IMR-90 (cell line): Measurements from ENCODE around the gene TUBB6. TPM values are rescaled to one million over a fixed set of nuclear protein-coding genes. Genes with fewer than 3 reads are reported as not detected.

ENCODE experiments used
- ATAC-seq: fragments of 200-7000 bp; cut with Tn5 transposase; 2 replicates; pipeline ENCODE4 v1.9.1; 2020; ENCODE audit warnings: low read depth, mild to moderate bottlenecking, moderate library complexity
- BruUV-seq: library from RNA; stranded (reverse); fragments of 400-500 nt; replicated peaks from 2 replicates; lab custom pipeline; 2021; lab: Mats Ljungman, UMichigan
- CTCF ChIA-PET: fragments of 300-600 bp; formaldehyde crosslinking; extraction: SDS; loops from one replicate; lab custom pipeline; 2021; ENCODE audit warnings: antibody characterized with exemption; lab: Yijun Ruan, JAX
- POLR2A ChIA-PET: fragments of 300-600 bp; sonication (Branson Sonifier 250); formaldehyde crosslinking; loops from one replicate; lab custom pipeline; 2022; ENCODE audit warnings: antibody characterized with exemption; ENCODE audit not compliant: unreplicated experiment; lab: Charles Lee
- DNase-seq: peaks from one replicate; pipeline ENCODE4 v3.0.0; 2013
- H2AFZ ChIP-seq: replicated peaks from 2 replicates; pipeline ENCODE3; 2013; ENCODE audit warnings: low read length, mild to moderate bottlenecking; ENCODE audit not compliant: poor library complexity
- H2AK5ac ChIP-seq: 2 replicates; pipeline ENCODE4 v1.6.1; 2013; ENCODE audit warnings: low read depth, low read length, inconsistent platforms
- H2AK9ac ChIP-seq: replicated peaks from 2 replicates; pipeline ENCODE3; 2013; ENCODE audit warnings: mild to moderate bottlenecking, low read depth, low read length, moderate library complexity; ENCODE audit not compliant: poor library complexity
- H2BK120ac ChIP-seq: 2 replicates; pipeline ENCODE4 v1.6.1; 2013; ENCODE audit warnings: low read depth, low read length, inconsistent platforms
- H2BK15ac ChIP-seq: 3 replicates; pipeline ENCODE4 v1.6.1; 2013; ENCODE audit warnings: low read depth, low read length, inconsistent platforms
- H2BK20ac ChIP-seq: 2 replicates; pipeline ENCODE4 v1.6.1; 2013; ENCODE audit warnings: low read depth, mild to moderate bottlenecking, inconsistent platforms, low read length, moderate library complexity
- H2BK5ac ChIP-seq: 2 replicates; pipeline ENCODE4 v1.6.1; 2013; ENCODE audit warnings: mild to moderate bottlenecking, low read depth, low read length, inconsistent platforms; ENCODE audit not compliant: poor library complexity, severe bottlenecking
- H3K14ac ChIP-seq: replicated peaks from 2 replicates; pipeline ENCODE4 v1.6.1; 2013; ENCODE audit warnings: low read depth, low read length, inconsistent platforms
- H3K18ac ChIP-seq: 2 replicates; pipeline ENCODE4 v1.6.1; 2013; ENCODE audit warnings: low read depth, low read length, control low read depth
- H3K23ac ChIP-seq: 2 replicates; pipeline ENCODE4 v1.6.1; 2013; ENCODE audit warnings: low read depth, low read length, inconsistent platforms
- H3K27ac ChIP-seq: 2 replicates; pipeline ENCODE4 v1.5.1; 2013; ENCODE audit warnings: mild to moderate bottlenecking, control low read depth, low read length; ENCODE audit not compliant: insufficient read depth
- H3K27me3 ChIP-seq: 2 replicates; pipeline ENCODE4 v1.6.1; 2013; ENCODE audit warnings: low read length; ENCODE audit not compliant: control insufficient read depth, insufficient read depth
- H3K36me3 ChIP-seq: 2 replicates; pipeline ENCODE4 v1.6.1; 2013; ENCODE audit warnings: low read length, mixed read lengths; ENCODE audit not compliant: control insufficient read depth, insufficient read depth
- H3K4ac ChIP-seq: 2 replicates; pipeline ENCODE4 v1.6.1; 2013; ENCODE audit warnings: low read depth, low read length, inconsistent platforms
- H3K4me1 ChIP-seq: 2 replicates; pipeline ENCODE4 v1.6.1; 2013; ENCODE audit warnings: low read length, mixed read lengths; ENCODE audit not compliant: control insufficient read depth, insufficient read depth
- H3K4me2 ChIP-seq: 2 replicates; pipeline ENCODE4 v1.6.1; 2013; ENCODE audit warnings: low read depth, mild to moderate bottlenecking, control low read depth, low read length, moderate library complexity
- H3K4me3 ChIP-seq: 2 replicates; pipeline ENCODE4 v1.5.1; 2013; ENCODE audit warnings: low read depth, mild to moderate bottlenecking, control low read depth, low read length, moderate library complexity; ENCODE audit not compliant: insufficient read depth
- H3K56ac ChIP-seq: 2 replicates; pipeline ENCODE4 v1.6.1; 2013; ENCODE audit warnings: low read length, inconsistent platforms; ENCODE audit not compliant: insufficient read depth; ENCODE audit errors: extremely low read depth
- H3K79me1 ChIP-seq, 2 experiments: 2 replicates each; pipeline ENCODE4 v1.6.1; 2013; ENCODE audit warnings: low read length in 2 of 2, inconsistent platforms in 1 of 2, low read depth in 1 of 2
- H3K9ac ChIP-seq: 2 replicates; pipeline ENCODE4 v1.6.1; 2013; ENCODE audit warnings: low read depth, low read length, control low read depth
- H3K9me1 ChIP-seq: 2 replicates; pipeline ENCODE4 v1.6.1; 2013; ENCODE audit warnings: low read length, inconsistent platforms; ENCODE audit not compliant: insufficient read depth
- H3K9me3 ChIP-seq: 2 replicates; pipeline ENCODE4 v1.6.1; 2013; ENCODE audit warnings: low read length; ENCODE audit not compliant: control insufficient read depth, insufficient read depth
- H4K20me1 ChIP-seq: 2 replicates; pipeline ENCODE4 v1.6.1; 2013; ENCODE audit warnings: low read length, inconsistent platforms; ENCODE audit not compliant: insufficient read depth
- H4K5ac ChIP-seq: 2 replicates; pipeline ENCODE4 v1.6.1; 2013; ENCODE audit warnings: mild to moderate bottlenecking, low read depth, low read length, control low read depth
- H4K8ac ChIP-seq, 2 experiments: 2 replicates each; pipeline ENCODE4 v1.6.1; 2013; ENCODE audit warnings: low read depth in 2 of 2, low read length in 2 of 2, control low read depth in 1 of 2, inconsistent platforms in 1 of 2
- H4K91ac ChIP-seq: 2 replicates; pipeline ENCODE4 v1.6.1; 2013; ENCODE audit warnings: low read depth, low read length, inconsistent platforms; ENCODE audit not compliant: insufficient read depth
- BHLHE40 ChIP-seq: fragments of 150-350 bp; IDR thresholded peaks from 2 replicates; pipeline ENCODE4 v1.6.1; 2016; ENCODE audit warnings: mild to moderate bottlenecking, low read depth, low read length
- CEBPB ChIP-seq: IDR thresholded peaks from 2 replicates; pipeline ENCODE4 v1.6.1; 2012; ENCODE audit warnings: low read depth, low read length, improper control_type of control experiment
- CHD1 ChIP-seq: IDR thresholded peaks from 2 replicates; pipeline ENCODE4 v1.6.1; 2012; ENCODE audit warnings: low read depth, low read length, improper control_type of control experiment
- FOS ChIP-seq: fragments of 150-350 bp; IDR thresholded peaks from 2 replicates; pipeline ENCODE4 v1.6.1; 2016; ENCODE audit warnings: low read depth, low read length
- MAFK ChIP-seq: IDR thresholded peaks from 2 replicates; pipeline ENCODE4 v1.6.1; 2012; ENCODE audit warnings: low read depth, low read length, improper control_type of control experiment
- MAZ ChIP-seq: IDR thresholded peaks from 2 replicates; pipeline ENCODE4 v1.6.1; 2012; ENCODE audit warnings: low read depth, mild to moderate bottlenecking, low read length, improper control_type of control experiment, moderate library complexity, borderline replicate concordance
- MXI1 ChIP-seq: IDR thresholded peaks from 2 replicates; pipeline ENCODE4 v1.6.1; 2012; ENCODE audit warnings: low read depth, mild to moderate bottlenecking, low read length, moderate library complexity, borderline replicate concordance
- NFE2L2 ChIP-seq: fragments of 150-350 bp; IDR thresholded peaks from 2 replicates; pipeline ENCODE4 v1.6.1; 2016; ENCODE audit warnings: low read depth, mild to moderate bottlenecking, low read length
- POLR2A ChIP-seq: IDR thresholded peaks from 2 replicates; pipeline ENCODE4 v1.6.1; 2012; ENCODE audit warnings: mild to moderate bottlenecking, low read depth, low read length
- RAD21 ChIP-seq: IDR thresholded peaks from 2 replicates; pipeline ENCODE4 v1.6.1; 2012; ENCODE audit warnings: low read length, improper control_type of control experiment
- RCOR1 ChIP-seq: IDR thresholded peaks from 2 replicates; pipeline ENCODE4 v1.6.1; 2012; ENCODE audit warnings: mild to moderate bottlenecking, low read length, improper control_type of control experiment; ENCODE audit not compliant: insufficient replicate concordance
- RFX5 ChIP-seq: IDR thresholded peaks from 2 replicates; pipeline ENCODE4 v1.8.0; 2012; ENCODE audit warnings: low read depth, mild to moderate bottlenecking, low read length, moderate library complexity
- SMC3 ChIP-seq: fragments of 150-350 bp; IDR thresholded peaks from 2 replicates; pipeline ENCODE4 v1.6.1; 2016; ENCODE audit warnings: low read depth, mild to moderate bottlenecking, antibody characterized with exemption, low read length, moderate library complexity
- USF2 ChIP-seq: fragments of 150-350 bp; IDR thresholded peaks from 2 replicates; pipeline ENCODE4 v1.6.1; 2017; ENCODE audit warnings: mild to moderate bottlenecking, antibody characterized with exemption, low read length, low read depth
- WGBS, 2 experiments: methylation state at CpG; one replicate each; pipeline versions ENCODE4 v1.1.5 to v1.1.7; 2013; ENCODE audit warnings: missing lambda C conversion rate in 2 of 2; ENCODE audit not compliant: insufficient read length in 1 of 2; ENCODE audit errors: extremely low coverage in 2 of 2; 5-methylcytosine and 5-hydroxymethylcytosine counted together
- dilution Hi-C: fragments of 300-500 bp; cut with HindIII; formaldehyde crosslinking; loops from one replicate; pipeline ENCODE4 v1.14.3; 2018; ENCODE audit warnings: low sequenced_read_pairs; ENCODE audit not compliant: unreplicated experiment
- in situ Hi-C: fragments of 300-500 bp; cut with MboI; formaldehyde crosslinking; loops from 3 replicates; pipeline ENCODE4 v1.14.3; 2019; ENCODE audit warnings: low sequenced_read_pairs, inconsistent platforms, mixed read lengths
- intact Hi-C: fragments of 100-400 bp; cut with micrococcal nuclease; formaldehyde crosslinking; loops from 2 replicates; pipeline ENCODE4 v1.10.0; 2022
- polyA plus RNA-seq, 3 experiments: library from polyadenylated mRNA; depleted of rRNA; stranded (reverse); fragments of >200 nt; gene quantifications; 2 replicates each; pipeline ENCODE4 v1.2.3, GENCODE V29; 2012; ENCODE audit warnings: low replicate concordance in 1 of 3
- total RNA-seq: library from RNA; depleted of rRNA; stranded (reverse); fragments of >200 nt; gene quantifications from 2 replicates; pipeline ENCODE4 v1.2.3, GENCODE V29; 2012
- TF ChIP-seq, protein P1 (sequence below): conservative IDR thresholded peaks from 2 replicates; pipeline ENCODE4 v1.5.1; 2012; ENCODE audit warnings: mild to moderate bottlenecking, low read depth, low read length, improper control_type of control experiment
- TF ChIP-seq, protein P2 (sequence below): fragments of 150-350 bp; IDR thresholded peaks from 2 replicates; pipeline ENCODE4 v1.6.1; 2016; ENCODE audit warnings: low read depth, mild to moderate bottlenecking, low read length, moderate library complexity, borderline replicate concordance

The TUBB6 gene
- total and polyA plus RNA-seq, 2 of the 4 experiments (the other 2 are of a cell fraction): 927 to 1,040 TPM

DNA sequence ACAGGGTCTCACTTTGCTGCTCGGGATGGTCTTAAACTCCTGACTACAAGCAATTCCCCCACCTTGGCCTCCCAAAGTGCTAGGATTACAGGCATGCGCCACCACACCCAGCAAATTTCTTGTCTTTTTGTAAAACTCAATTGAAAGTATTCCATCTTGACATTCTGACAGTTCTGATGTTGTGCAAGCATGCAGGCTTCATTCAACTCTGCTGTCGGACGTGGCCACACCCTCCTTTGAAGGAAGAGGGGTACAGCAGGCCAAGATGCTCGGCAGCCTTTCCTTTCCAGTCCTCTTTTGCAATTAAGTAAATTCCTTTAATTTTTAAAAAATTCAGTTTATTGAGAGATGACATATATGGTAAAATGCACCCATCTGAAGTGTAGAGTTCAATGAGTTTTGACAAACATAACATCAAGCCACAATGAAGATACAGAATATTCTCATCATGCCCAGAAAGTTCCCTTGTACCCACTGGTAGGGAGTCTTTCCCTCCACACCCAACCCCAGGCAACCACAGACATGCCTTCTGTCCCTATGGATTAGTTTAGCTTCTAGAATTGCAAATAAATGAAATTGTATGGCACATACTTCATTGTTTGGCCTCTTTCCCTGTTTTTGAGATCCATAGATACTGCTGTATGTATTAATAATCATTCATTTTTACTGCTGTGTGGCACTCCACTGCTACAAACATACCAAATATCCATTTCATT is 33.1 kb downstream of the TUBB6 start:
- H3K14ac ChIP-seq: no peak overlapping the region
- H2AFZ ChIP-seq: no peak overlapping the region
- intact Hi-C loops (no loop called here), dilution Hi-C loops (no loop called here), in situ Hi-C loops (no loop called here)
- no peak overlapping the region for H3K9ac ChIP-seq
- H2BK5ac ChIP-seq: no peak overlapping the region
- no peak overlapping the region for H2AK9ac ChIP-seq
- H3K4me1 ChIP-seq: peaks cover 2% of the 10 kb centered on the region; the same call in 1 of the 2 replicates
- no peak overlapping the region for H3K27ac ChIP-seq
- H3K79me1 ChIP-seq: peaks cover 0 to 9% of the 10 kb centered on the region in 2 experiments; a peak in 1 of 4 replicates
- H3K56ac ChIP-seq: no peak overlapping the region
- peaks cover 26% of the 10 kb centered on the region for H4K20me1 ChIP-seq
- peaks cover 3% of the 10 kb centered on the region; the same call in 1 of the 2 replicates for H3K9me1 ChIP-seq
- BruUV-seq: no TSS peak
- H3K27me3 ChIP-seq: no peaks in the 10 kb centered on the region
- no peak for DNase-seq
- H3K4ac ChIP-seq: no peak overlapping the region
- no peak overlapping the region for H3K18ac ChIP-seq
- H3K4me2 ChIP-seq: no peak overlapping the region
- no peak overlapping the region for H2AK5ac ChIP-seq
- no CpG with 5 or more reads among the region's 5 CpGs for WGBS, 2 experiments
- H3K4me3 ChIP-seq: no peak overlapping the region
- no peak for ATAC-seq
- H4K5ac ChIP-seq: no peak overlapping the region
- peaks cover 36% of the 10 kb centered on the region for H3K36me3 ChIP-seq
- H2BK20ac ChIP-seq: no peak overlapping the region
- TF ChIP-seq, protein P1, sequence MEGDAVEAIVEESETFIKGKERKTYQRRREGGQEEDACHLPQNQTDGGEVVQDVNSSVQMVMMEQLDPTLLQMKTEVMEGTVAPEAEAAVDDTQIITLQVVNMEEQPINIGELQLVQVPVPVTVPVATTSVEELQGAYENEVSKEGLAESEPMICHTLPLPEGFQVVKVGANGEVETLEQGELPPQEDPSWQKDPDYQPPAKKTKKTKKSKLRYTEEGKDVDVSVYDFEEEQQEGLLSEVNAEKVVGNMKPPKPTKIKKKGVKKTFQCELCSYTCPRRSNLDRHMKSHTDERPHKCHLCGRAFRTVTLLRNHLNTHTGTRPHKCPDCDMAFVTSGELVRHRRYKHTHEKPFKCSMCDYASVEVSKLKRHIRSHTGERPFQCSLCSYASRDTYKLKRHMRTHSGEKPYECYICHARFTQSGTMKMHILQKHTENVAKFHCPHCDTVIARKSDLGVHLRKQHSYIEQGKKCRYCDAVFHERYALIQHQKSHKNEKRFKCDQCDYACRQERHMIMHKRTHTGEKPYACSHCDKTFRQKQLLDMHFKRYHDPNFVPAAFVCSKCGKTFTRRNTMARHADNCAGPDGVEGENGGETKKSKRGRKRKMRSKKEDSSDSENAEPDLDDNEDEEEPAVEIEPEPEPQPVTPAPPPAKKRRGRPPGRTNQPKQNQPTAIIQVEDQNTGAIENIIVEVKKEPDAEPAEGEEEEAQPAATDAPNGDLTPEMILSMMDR: no peak
- TF ChIP-seq RCOR1 (no peak), POLR2A (no peak), CEBPB (no peak), NFE2L2 (no peak), SMC3 (no peak), MAZ (no peak), FOS (no peak), RAD21 (no peak), RFX5 (no peak), BHLHE40 (no peak), USF2 (no peak), MXI1 (no peak), MAFK (no peak), CHD1 (no peak)
- TF ChIP-seq, protein P2, sequence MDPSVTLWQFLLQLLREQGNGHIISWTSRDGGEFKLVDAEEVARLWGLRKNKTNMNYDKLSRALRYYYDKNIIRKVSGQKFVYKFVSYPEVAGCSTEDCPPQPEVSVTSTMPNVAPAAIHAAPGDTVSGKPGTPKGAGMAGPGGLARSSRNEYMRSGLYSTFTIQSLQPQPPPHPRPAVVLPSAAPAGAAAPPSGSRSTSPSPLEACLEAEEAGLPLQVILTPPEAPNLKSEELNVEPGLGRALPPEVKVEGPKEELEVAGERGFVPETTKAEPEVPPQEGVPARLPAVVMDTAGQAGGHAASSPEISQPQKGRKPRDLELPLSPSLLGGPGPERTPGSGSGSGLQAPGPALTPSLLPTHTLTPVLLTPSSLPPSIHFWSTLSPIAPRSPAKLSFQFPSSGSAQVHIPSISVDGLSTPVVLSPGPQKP: no peak
- H2BK15ac ChIP-seq: no peak overlapping the region
- ChIA-PET CTCF (no interaction called here), POLR2A (no interaction called here)
- H4K8ac ChIP-seq: no peak overlapping the region
- H3K23ac ChIP-seq: no peak overlapping the region
- no peak overlapping the region for H4K91ac ChIP-seq
- no peaks in the 10 kb centered on the region for H3K9me3 ChIP-seq
- no peak overlapping the region for H2BK120ac ChIP-seq
